Left kidney (tissue), 2 donors: Measurements from ENCODE around the gene PIK3CA. TPM values are rescaled to one million over a fixed set of nuclear protein-coding genes. Genes with fewer than 3 reads are reported as not detected.
"Not testable (repeated sequence)": the region's sequence is repeated elsewhere in the genome, so short reads cannot be mapped to it uniquely, and the experiment has no call there.

ENCODE experiments used
- DNase-seq: peaks from one replicate; pipeline ENCODE4 v3.0.0-alpha.2; 2013
- polyA plus RNA-seq: library from polyadenylated mRNA; unstranded; fragments of 120-200 nt; gene quantifications from one replicate; pipeline ENCODE4 v1.2.1, GENCODE V29; 2013; ENCODE audit not compliant: insufficient read length

Gene PIK3CA
- polyA plus RNA-seq, 1 donor, result 33.1 TPM

GRCh38 chr3:179196098-179196497 is 47.9 kb downstream of the PIK3CA start:
- DNase-seq, result no peak

GRCh38 chr3:179196700-179197099 is 48.5 kb downstream of the PIK3CA start:
- no peak for DNase-seq

- no peak for DNase-seq
These were observed 52.6 kb downstream of the PIK3CA start for GRCh38 chr3:179200790-179201189.

GRCh38 chr3:179215550-179215949 is 67.4 kb downstream of the PIK3CA start:
- DNase-seq, result not testable (repeated sequence)

- not testable (repeated sequence) for DNase-seq
These were observed 70.1 kb downstream of the PIK3CA start for GRCh38 chr3:179218213-179218612.

GRCh38 chr3:179223548-179223947 is 75.4 kb downstream of the PIK3CA start:
- DNase-seq, result no peak

GRCh38 chr3:179224584-179224983 is 76.4 kb downstream of the PIK3CA start:
- no peak for DNase-seq

GRCh38 chr3:179227349-179227748 is 79.2 kb downstream of the PIK3CA start:
- no peak for DNase-seq

GRCh38 chr3:179229177-179229576 is 81.0 kb downstream of the PIK3CA start:
- no peak for DNase-seq

- no peak for DNase-seq
These were observed 84.9 kb downstream of the PIK3CA start for GRCh38 chr3:179233043-179233442.

- DNase-seq, result no peak
These were observed 86.0 kb downstream of the PIK3CA start for GRCh38 chr3:179234199-179234598.

GRCh38 chr3:179236669-179237301 is 88.6 kb downstream of the PIK3CA start:
- no peak for DNase-seq

GRCh38 chr3:179240299-179240698 is 92.1 kb downstream of the PIK3CA start:
- not testable (repeated sequence) for DNase-seq

- DNase-seq, result not testable (repeated sequence)
These were observed 94.7 kb downstream of the PIK3CA start for GRCh38 chr3:179242859-179243258.

GRCh38 chr3:179244878-179245277 is 96.7 kb downstream of the PIK3CA start:
- no peak for DNase-seq

GRCh38 chr3:179247289-179248015 is 99.3 kb downstream of the PIK3CA start:
- no peak for DNase-seq

GRCh38 chr3:179250803-179251476 is 102.8 kb downstream of the PIK3CA start, which contains the start of gene KCNMB3:
KCNMB3 (minus strand) TSS chr3:179251114; CDS start chr3:179250990, 124 bp downstream.
- no peak for DNase-seq

- no peak for DNase-seq
These were observed 108.7 kb downstream of the PIK3CA start for GRCh38 chr3:179256813-179257212.

- not testable (repeated sequence) for DNase-seq
These were observed 109.6 kb downstream of the PIK3CA start for GRCh38 chr3:179257742-179258141.

- DNase-seq, result no peak
These were observed 110.7 kb downstream of the PIK3CA start for GRCh38 chr3:179258820-179259219.

GRCh38 chr3:179259959-179260756 is 112.0 kb downstream of the PIK3CA start:
- DNase-seq, result not testable (repeated sequence)
